ENCODE measurements around the gene SIPA1L3.

DNA sequence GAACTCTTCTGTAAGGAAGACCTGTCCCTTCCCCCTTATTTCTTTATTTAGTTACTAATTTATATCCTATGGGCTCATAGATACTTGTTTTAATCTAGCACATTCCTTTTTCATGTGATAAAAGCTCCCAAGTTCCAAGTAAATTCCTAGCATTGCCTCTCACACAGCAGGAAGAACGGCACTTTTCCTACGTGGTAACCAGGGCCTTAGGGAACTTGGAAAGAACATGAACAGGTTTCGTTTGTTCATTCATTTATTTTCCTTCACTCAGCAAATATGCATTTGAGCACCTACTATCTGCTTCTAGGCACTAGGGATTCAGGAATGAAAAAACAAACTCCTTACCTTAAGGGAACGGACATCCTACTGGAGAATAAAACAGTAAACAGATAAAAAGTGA is 125.1 kb downstream of the SIPA1L3 start:
- TF ChIP-seq, protein P1, sequence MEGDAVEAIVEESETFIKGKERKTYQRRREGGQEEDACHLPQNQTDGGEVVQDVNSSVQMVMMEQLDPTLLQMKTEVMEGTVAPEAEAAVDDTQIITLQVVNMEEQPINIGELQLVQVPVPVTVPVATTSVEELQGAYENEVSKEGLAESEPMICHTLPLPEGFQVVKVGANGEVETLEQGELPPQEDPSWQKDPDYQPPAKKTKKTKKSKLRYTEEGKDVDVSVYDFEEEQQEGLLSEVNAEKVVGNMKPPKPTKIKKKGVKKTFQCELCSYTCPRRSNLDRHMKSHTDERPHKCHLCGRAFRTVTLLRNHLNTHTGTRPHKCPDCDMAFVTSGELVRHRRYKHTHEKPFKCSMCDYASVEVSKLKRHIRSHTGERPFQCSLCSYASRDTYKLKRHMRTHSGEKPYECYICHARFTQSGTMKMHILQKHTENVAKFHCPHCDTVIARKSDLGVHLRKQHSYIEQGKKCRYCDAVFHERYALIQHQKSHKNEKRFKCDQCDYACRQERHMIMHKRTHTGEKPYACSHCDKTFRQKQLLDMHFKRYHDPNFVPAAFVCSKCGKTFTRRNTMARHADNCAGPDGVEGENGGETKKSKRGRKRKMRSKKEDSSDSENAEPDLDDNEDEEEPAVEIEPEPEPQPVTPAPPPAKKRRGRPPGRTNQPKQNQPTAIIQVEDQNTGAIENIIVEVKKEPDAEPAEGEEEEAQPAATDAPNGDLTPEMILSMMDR (IDR thresholded peaks at IDR 0.05; ENCODE audit: insufficient read depth, low read length, poor library complexity, severe bottlenecking) = no peak
- no peak for TF ChIP-seq EZH2phosphoT487 (conservative IDR thresholded peaks at IDR 0.05; ENCODE audit: low read length)

Data from SU-DHL-6 (cell line).